Progenitor cell of endocrine pancreas (in vitro differentiated cells): ENCODE data around the gene TIAM2. TPM values are rescaled to one million over a fixed set of nuclear protein-coding genes. Genes with fewer than 3 reads are reported as not detected.

Experiments
- DNase-seq: peaks from one replicate; pipeline ENCODE4 v3.0.0; 2021; ENCODE audit warnings: low spot score; ENCODE audit not compliant: unreplicated experiment
- H3K27ac Mint-ChIP-seq: 2 replicates; pipeline ENCODE4 v1.8.0; 2021; ENCODE audit warnings: mild to moderate bottlenecking, moderate library complexity, mixed read lengths
- H3K27me3 Mint-ChIP-seq: 2 replicates; pipeline ENCODE4 v1.8.0; 2021; ENCODE audit warnings: mixed read lengths
- H3K36me3 Mint-ChIP-seq: 2 replicates; pipeline ENCODE4 v1.8.0; 2022; ENCODE audit warnings: mixed read lengths; ENCODE audit not compliant: insufficient read depth
- H3K4me1 Mint-ChIP-seq: 2 replicates; pipeline ENCODE4 v1.8.0; 2021; ENCODE audit warnings: low read depth, mixed read lengths
- H3K4me3 Mint-ChIP-seq: 2 replicates; pipeline ENCODE4 v1.8.0; 2021; ENCODE audit warnings: low read depth, mild to moderate bottlenecking, moderate library complexity, mixed read lengths
- H3K9me3 Mint-ChIP-seq: 2 replicates; pipeline ENCODE4 v1.8.0; 2021; ENCODE audit warnings: low read depth, mixed read lengths
- total RNA-seq: library from RNA; stranded (reverse); gene quantifications from 2 replicates; pipeline ENCODE4 v1.2.1, GENCODE V29; 2021
- TF ChIP-seq, protein P1 (sequence below): fragments of 200-600 bp; sonication (generic); IDR thresholded peaks from one replicate; pipeline ENCODE4 v1.5.0; 2021; ENCODE audit warnings: antibody characterized with exemption, mild to moderate bottlenecking; ENCODE audit not compliant: unreplicated experiment

Gene TIAM2
- total RNA-seq, 1 donor from 2014 or later, result 14.3 TPM

DNA sequence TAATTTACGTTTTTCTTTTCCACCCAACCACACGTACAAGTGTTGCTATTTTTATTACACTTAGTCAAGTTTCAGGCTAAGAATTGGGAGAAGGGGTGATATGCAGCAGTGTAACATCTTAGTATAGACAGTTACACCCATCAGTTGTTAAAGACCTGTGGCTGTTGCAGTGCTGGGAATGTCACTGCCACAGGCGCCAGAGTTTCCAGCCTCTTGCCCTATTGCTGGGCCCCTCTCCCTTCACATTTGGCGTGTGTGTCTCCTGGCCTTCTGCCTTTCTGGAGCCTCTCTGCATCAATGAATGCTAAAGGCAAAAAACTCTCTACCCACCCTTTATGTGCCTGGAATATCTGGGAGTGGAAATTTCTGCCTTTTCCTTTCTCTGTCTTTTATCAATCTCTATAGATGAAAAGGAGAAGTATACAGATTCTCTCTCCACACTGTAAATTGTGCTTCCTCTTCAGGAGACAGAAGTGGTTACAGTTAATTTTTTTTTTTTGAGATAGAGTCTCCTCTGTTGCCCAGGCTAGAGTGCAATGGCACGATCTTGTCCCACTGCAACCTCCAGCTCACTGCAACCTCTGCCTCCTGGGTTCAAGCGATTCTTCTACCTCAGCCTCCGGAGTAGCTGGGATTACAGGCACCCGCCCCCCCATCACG, 73.0 kb downstream of the TIAM2 start:
- no peaks in the 10 kb centered on the region for H3K9me3 Mint-ChIP-seq
- no peaks in the 10 kb centered on the region for H3K36me3 Mint-ChIP-seq
- peaks cover 8% of the 10 kb centered on the region for H3K27me3 Mint-ChIP-seq
- no peak overlapping the region for H3K4me3 Mint-ChIP-seq
- DNase-seq, result no peak
- H3K4me1 Mint-ChIP-seq, result peaks cover 1% of the 10 kb centered on the region
- TF ChIP-seq, protein P1, sequence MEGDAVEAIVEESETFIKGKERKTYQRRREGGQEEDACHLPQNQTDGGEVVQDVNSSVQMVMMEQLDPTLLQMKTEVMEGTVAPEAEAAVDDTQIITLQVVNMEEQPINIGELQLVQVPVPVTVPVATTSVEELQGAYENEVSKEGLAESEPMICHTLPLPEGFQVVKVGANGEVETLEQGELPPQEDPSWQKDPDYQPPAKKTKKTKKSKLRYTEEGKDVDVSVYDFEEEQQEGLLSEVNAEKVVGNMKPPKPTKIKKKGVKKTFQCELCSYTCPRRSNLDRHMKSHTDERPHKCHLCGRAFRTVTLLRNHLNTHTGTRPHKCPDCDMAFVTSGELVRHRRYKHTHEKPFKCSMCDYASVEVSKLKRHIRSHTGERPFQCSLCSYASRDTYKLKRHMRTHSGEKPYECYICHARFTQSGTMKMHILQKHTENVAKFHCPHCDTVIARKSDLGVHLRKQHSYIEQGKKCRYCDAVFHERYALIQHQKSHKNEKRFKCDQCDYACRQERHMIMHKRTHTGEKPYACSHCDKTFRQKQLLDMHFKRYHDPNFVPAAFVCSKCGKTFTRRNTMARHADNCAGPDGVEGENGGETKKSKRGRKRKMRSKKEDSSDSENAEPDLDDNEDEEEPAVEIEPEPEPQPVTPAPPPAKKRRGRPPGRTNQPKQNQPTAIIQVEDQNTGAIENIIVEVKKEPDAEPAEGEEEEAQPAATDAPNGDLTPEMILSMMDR, result no peak
- H3K27ac Mint-ChIP-seq, result no peak overlapping the region

- Mint-ChIP-seq H3K27ac (no peak overlapping the region), H3K27me3 (peaks cover 8% of the 10 kb centered on the region), H3K4me3 (no peak overlapping the region), H3K36me3 (no peaks in the 10 kb centered on the region), H3K9me3 (no peaks in the 10 kb centered on the region), H3K4me1 (peaks cover 1% of the 10 kb centered on the region)
- TF ChIP-seq, protein P1, result no peak
- DNase-seq, result no peak
These were observed 74.4 kb downstream of the TIAM2 start for GRCh38 chr6:155069543-155069942.

- no peak overlapping the region for H3K4me3 Mint-ChIP-seq
- TF ChIP-seq, protein P1, result no peak
- H3K36me3 Mint-ChIP-seq, result peaks cover 2% of the 10 kb centered on the region
- DNase-seq, result no peak
- no peak overlapping the region for H3K27ac Mint-ChIP-seq
- H3K4me1 Mint-ChIP-seq, result peaks cover 31% of the 10 kb centered on the region
- H3K27me3 Mint-ChIP-seq, result peaks cover 25% of the 10 kb centered on the region
- H3K9me3 Mint-ChIP-seq, result no peaks in the 10 kb centered on the region
These were observed 81.0 kb downstream of the TIAM2 start for GRCh38 chr6:155075930-155076695.

- no peak overlapping the region for H3K4me3 Mint-ChIP-seq
- peak overlapping the region; percentile 83 for H3K27ac Mint-ChIP-seq
- H3K36me3 Mint-ChIP-seq, result peaks cover 2% of the 10 kb centered on the region
- no peak for DNase-seq
- no peaks in the 10 kb centered on the region for H3K9me3 Mint-ChIP-seq
- TF ChIP-seq, protein P1, result no peak
- peaks cover 34% of the 10 kb centered on the region for H3K4me1 Mint-ChIP-seq
- peaks cover 27% of the 10 kb centered on the region for H3K27me3 Mint-ChIP-seq
These were observed 82.2 kb downstream of the TIAM2 start for GRCh38 chr6:155077331-155077730.

DNA sequence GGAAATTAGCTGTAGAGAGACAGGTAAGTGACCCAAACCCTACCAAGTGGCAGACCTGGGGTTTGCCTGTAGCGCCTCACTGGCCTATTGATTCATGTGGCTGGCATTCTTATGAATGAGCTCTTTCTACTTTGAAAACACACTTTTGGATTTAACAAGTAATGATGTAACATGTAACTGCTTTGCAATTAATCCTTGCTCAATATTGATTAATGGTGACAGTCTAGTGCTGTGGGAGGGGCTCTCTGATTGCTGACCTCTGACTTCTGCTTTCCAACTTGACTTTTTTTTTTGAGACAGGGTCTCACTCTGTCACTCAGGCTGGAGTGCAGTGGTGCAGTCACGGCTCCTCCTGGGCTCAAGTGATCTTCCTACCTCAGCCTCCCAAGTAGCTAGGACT, 82.7 kb downstream of the TIAM2 start:
- H3K27ac Mint-ChIP-seq, result peak overlapping the region; percentile 83

More for the DNA sequence above, 82.7 kb downstream of the TIAM2 start:
- Mint-ChIP-seq H3K36me3 (peaks cover 2% of the 10 kb centered on the region), H3K4me1 (peaks cover 33% of the 10 kb centered on the region), H3K27me3 (peaks cover 23% of the 10 kb centered on the region), H3K4me3 (no peak overlapping the region), H3K9me3 (no peaks in the 10 kb centered on the region)
- DNase-seq, result no peak
- TF ChIP-seq, protein P1, result no peak
